WERI-Rb-1 (cell line): Measurements from ENCODE around the gene SUN1.

Experiments
- DNase-seq: peaks from one replicate; pipeline ENCODE4 v3.0.0-alpha.2; 2020
- H3K27ac ChIP-seq: fragments of 250-450 bp; sonication (Bioruptor Pico); 2 replicates; pipeline ENCODE4 v1.5.1; 2020; ENCODE audit warnings: mild to moderate bottlenecking, moderate library complexity
- H3K27me3 ChIP-seq: fragments of 250-450 bp; sonication (Bioruptor Pico); 2 replicates; pipeline ENCODE4 v1.5.1; 2021; ENCODE audit warnings: mild to moderate bottlenecking, low read depth, moderate library complexity; ENCODE audit not compliant: insufficient read depth, severe bottlenecking
- H3K36me3 ChIP-seq: fragments of 250-450 bp; sonication (Bioruptor Pico); 2 replicates; pipeline ENCODE4 v1.5.1; 2020; ENCODE audit warnings: mild to moderate bottlenecking, moderate library complexity
- H3K4me3 ChIP-seq: 2 replicates; pipeline ENCODE4 v1.5.1; 2011; ENCODE audit warnings: low read depth, mild to moderate bottlenecking, control low read depth, low read length
- H3K9me3 ChIP-seq: fragments of 250-450 bp; sonication (Bioruptor Pico); 2 replicates; pipeline ENCODE4 v1.5.1; 2021; ENCODE audit warnings: mild to moderate bottlenecking, moderate library complexity; ENCODE audit not compliant: severe bottlenecking
- TF ChIP-seq, protein P1 (sequence below): IDR thresholded peaks from 2 replicates; pipeline ENCODE4 v1.5.1; 2011; ENCODE audit warnings: low read depth, mild to moderate bottlenecking, control low read depth, inconsistent platforms, low read length

The SUN1 gene

DNA sequence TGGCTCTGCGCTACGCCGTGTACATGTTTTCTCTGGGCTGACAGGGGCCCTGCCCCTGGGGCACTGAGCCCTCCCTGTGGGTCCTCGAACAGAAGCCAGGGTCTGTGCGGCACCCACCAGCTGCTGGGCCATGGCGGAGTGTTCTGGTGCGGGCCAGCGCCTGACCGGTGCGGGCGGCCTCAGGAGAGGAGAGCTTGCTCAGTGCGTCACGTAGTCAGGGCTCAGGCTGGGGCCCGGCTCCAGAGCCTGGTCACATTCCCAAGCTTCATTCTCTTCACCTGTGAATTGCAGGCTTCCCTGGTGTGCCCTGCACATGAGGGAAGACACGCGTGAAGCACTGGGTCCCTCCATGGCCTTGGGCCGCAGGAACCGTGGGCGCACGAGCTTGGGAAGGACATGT is 59.5 kb downstream of the SUN1 start:
- Histone ChIP-seq H3K36me3 (peaks cover 74% of the 10 kb centered on the region), H3K27ac (no peak overlapping the region), H3K9me3 (no peaks in the 10 kb centered on the region), H3K27me3 (no peaks in the 10 kb centered on the region), H3K4me3 (no peak overlapping the region)
- TF ChIP-seq, protein P1, sequence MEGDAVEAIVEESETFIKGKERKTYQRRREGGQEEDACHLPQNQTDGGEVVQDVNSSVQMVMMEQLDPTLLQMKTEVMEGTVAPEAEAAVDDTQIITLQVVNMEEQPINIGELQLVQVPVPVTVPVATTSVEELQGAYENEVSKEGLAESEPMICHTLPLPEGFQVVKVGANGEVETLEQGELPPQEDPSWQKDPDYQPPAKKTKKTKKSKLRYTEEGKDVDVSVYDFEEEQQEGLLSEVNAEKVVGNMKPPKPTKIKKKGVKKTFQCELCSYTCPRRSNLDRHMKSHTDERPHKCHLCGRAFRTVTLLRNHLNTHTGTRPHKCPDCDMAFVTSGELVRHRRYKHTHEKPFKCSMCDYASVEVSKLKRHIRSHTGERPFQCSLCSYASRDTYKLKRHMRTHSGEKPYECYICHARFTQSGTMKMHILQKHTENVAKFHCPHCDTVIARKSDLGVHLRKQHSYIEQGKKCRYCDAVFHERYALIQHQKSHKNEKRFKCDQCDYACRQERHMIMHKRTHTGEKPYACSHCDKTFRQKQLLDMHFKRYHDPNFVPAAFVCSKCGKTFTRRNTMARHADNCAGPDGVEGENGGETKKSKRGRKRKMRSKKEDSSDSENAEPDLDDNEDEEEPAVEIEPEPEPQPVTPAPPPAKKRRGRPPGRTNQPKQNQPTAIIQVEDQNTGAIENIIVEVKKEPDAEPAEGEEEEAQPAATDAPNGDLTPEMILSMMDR: no peak
- DNase-seq: no peak

DNA sequence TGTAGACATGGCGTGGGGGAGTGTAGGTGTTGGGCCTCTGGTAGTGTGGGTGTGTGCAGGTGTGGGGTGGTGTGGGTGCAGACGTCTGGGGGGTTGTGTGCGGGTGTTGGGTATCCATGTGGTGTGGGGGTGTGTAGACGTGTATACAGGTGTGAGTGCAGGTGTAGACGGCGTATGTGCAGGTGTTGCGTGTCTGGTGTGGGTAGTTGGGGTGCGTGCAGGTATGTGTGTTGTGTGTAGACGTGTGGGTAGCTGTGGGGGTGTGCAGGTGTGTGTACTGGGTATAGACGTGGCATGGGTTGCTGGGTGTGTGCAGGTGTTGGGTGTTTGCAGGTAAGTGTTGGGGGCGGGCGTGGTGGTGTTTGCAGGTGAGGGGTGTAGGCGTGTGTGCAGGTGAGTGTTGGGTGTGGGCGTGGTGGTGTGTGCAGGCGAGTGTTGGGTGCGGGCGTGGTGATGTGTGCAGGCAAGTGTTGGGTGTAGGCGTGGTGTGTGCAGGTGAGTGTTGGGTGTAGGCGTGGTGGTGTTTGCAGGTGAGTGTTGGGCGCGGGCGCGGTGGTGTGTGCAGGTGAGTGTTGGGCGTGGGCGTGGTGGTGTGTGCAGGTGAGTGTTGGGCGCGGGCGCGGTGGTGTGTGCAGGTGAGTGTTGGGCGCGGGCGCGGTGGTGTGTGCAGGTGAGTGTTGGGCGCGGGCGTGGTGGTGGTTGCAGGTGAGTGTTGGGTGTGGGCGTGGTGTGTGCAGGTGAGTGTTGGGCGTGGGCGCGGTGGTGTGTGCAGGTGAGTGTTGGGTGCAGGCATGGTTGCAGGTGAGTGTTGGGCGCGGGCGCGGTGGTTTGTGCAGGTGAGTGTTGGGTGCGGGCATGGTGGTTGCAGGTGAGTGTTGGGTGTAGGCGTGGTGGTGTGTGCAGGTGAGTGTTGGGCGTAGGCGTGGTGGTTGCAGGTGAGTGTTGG is 60.6 kb downstream of the SUN1 start:
- DNase-seq: no peak
- Histone ChIP-seq H3K36me3 (peaks cover 68% of the 10 kb centered on the region), H3K27ac (no peak overlapping the region), H3K27me3 (no peaks in the 10 kb centered on the region), H3K4me3 (no peak overlapping the region), H3K9me3 (no peaks in the 10 kb centered on the region)
- TF ChIP-seq, protein P1: no peak

DNA sequence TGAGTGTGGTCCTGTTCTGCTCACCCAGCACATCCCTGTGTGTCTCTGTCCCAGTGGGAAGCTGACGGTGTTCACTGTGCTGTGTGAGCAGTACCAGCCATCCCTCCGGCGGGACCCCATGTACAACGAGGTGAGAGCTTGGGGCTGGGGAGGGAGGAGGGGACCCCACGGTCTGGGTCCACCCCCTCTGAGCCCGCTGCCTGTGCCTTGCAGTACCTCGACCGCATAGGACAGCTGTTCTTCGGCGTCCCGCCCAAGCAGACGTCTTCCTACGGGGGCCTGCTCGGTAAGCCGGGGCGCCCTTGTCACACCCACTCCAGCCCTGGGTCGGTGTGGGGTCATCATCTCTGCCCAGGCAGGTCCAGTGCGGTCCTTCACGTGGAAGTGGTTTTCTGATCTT is 61.4 kb downstream of the SUN1 start:
- TF ChIP-seq, protein P1: no peak
- H3K4me3 ChIP-seq: no peak overlapping the region
- no peak for DNase-seq
- no peak overlapping the region for H3K27ac ChIP-seq
- H3K9me3 ChIP-seq: no peaks in the 10 kb centered on the region
- H3K27me3 ChIP-seq: no peaks in the 10 kb centered on the region
- H3K36me3 ChIP-seq: peaks cover 64% of the 10 kb centered on the region

DNA sequence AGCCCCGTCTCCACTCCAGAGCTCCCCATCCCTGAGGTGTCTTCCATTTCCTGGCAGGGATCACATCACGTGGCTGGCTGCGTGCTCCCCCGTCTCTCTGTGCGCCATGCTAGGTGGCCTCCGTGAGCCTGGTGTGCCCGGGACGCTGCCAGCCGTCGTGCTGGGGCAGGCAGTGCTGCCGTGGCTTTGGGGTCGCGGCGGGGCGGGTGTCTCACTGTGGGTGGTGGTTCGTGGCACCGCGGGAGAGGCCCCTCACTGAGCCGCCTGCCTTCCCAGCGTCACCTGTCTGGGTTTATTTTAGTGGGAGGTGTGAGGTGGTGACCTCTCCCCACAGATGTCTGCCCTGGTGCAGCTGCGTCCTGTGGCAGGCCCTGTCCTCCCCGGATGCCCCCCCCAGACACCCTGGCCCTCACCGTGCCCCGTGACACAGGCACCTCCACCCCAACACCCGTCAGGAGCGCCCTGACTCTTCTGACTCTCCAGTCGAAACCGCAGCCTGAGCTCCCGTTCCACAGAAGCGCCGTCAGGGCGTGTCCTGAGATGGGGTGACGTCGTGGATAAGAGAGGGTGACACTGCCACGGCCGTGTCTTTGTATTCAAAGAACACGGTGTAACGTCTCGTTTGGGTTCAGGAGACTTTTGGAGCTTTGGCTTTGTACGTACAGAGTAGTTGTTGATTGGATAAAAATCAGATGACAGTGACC is 62.0 kb downstream of the SUN1 start:
- no peak for DNase-seq
- Histone ChIP-seq H3K27me3 (no peaks in the 10 kb centered on the region), H3K36me3 (peaks cover 62% of the 10 kb centered on the region), H3K4me3 (no peak overlapping the region), H3K9me3 (no peaks in the 10 kb centered on the region), H3K27ac (no peak overlapping the region)
- TF ChIP-seq, protein P1: no peak

DNA sequence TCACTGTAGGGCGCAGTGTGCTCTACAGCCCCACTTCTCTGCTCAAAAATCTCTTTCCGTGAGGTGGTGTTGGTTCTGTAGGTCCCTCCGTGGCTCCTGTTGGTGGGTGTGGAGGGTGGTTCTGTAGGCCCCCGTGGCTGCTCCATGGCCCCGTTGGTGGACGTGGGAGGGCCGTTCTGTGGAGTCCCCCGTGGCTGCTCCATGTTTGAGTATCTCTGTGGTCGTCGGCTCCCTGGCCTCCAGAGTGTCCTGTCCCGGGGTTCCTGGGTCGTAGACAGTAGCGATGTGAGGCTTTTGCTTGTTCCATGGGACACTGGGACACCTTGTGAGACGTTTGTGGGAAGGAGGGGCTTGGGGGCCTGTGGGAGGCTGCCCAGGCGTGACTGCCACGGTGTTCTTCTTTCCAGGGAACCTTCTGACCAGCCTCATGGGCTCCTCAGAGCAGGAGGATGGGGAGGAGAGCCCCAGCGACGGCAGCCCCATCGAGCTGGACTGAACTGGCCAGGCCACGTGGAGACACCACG is 62.7 kb downstream of the SUN1 start:
- peaks cover 62% of the 10 kb centered on the region for H3K36me3 ChIP-seq
- no peak overlapping the region for H3K27ac ChIP-seq
- no peaks in the 10 kb centered on the region for H3K9me3 ChIP-seq
- no peaks in the 10 kb centered on the region for H3K27me3 ChIP-seq
- no peak overlapping the region for H3K4me3 ChIP-seq
- TF ChIP-seq, protein P1: no peak
- no peak for DNase-seq
